K562 (cell line): ENCODE results near the gene RAB5B.

Source experiments
- MXD1 ChIP-seq: fragments of 250-450 bp; sonication (Bioruptor Pico); IDR thresholded peaks from 2 replicates; pipeline ENCODE4 v1.8.0; 2021; ENCODE audit warnings: borderline replicate concordance, mild to moderate bottlenecking, moderate library complexity; ENCODE audit not compliant: poor library complexity, severe bottlenecking
- ZNF146 ChIP-seq: IDR thresholded peaks from one replicate; pipeline ENCODE4 v1.6.1; 2018; ENCODE audit warnings: missing compliant biosample characterization; ENCODE audit not compliant: unreplicated experiment

GRCh38 chr12:55942577-55943136 lies 31.2 kb upstream of the RAB5B start:
- no peak for TF ChIP-seq ZNF146
- TF ChIP-seq MXD1 (CRISPR knock-in tag), result no peak
